NCI-H128 (cell line): ENCODE measurements around the gene GLRA1.
"Not testable (repeated sequence)": the region's sequence is repeated elsewhere in the genome, so short reads cannot be mapped to it uniquely, and the experiment has no call there.

Experiments
- DNase-seq: peaks from one replicate; lab custom pipeline; 2025; ENCODE audit not compliant: unreplicated experiment; lab: John Stamatoyannopoulos, UW

The GLRA1 gene

DNA sequence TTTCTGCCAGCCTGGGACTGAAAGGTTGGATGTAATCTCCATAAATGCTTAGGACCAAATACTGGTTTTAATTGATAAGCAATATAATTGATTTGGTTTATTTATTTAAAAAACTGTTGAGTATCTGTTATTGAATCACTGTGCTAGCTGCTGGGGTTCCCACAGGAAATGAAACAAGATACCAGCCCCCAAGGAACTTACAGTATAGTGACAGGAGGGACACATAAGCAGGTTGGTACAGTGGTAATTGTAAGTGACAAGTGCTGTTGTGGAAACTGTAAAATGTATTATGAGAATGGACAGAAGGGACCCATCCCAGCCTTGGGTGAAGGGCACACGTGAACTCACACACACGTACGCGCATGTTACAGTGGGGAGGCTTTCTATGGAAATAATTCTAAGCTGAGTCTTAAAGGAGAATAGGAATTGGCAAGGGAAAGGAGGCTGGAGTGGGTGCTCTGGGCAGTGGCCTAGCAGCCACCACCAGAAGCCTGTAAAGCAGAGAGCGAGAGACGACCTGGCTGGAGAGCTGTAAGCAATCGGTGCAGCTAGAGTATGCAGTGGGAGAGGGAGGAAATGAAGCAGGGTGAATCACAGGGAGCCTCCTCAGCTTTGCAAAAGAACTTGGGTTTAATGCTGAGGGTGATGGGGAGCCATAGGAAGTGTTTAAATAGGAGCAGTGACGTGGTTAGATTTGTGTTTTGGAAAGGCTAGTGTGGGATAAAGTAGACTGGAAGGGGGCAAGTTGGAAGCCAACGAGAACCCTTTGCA lies 39.3 kb downstream of the GLRA1 start:
- no peak for DNase-seq

DNA sequence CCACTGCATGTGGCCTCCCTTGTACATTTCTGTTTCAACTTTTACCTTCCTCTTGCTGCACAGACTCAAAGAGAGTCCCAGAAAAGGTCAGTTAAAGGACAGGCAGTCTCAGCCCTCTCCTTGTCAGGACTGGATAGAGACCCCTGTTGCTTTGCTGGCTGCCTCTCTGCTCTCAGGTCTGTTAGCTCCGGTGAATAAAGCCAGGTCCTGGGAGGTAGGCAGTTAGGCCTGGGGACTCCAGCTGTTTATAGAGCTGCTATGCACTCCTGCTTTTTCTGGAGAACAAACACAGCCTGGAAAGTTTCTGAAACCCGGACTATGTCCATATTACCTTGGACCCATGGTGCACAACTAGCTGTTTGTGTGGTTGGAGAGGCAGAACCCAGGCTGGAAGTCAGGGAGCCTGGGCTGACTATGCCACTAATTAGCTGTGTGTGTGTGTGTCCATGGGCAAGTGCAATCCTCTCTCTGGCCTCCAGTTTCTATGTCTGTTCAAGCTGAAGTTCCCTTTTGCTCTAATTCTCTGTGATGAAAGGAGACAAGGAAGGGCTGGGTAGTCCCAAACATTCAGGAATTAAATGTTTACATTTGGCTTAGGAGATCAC lies 42.9 kb downstream of the GLRA1 start:
- DNase-seq: no peak

DNA sequence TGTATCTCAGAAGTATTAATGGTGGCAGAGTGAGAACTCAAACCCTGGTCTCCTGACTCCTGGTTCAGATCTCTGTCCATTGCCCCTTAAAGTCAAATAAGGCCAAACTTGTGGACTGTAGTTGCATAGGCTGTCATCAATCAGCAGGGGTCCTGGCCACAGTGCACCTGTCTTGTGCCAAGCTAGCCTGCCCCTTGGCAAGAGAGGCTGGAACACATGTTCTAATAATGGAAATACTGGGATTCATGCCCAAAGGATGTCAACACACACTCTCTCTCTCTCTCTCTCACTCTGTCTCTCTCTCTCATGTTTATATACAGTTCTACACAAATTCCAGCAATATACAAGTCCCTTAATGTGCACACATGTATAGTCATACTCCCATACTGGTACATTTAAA lies 44.3 kb downstream of the GLRA1 start:
- no peak for DNase-seq

DNA sequence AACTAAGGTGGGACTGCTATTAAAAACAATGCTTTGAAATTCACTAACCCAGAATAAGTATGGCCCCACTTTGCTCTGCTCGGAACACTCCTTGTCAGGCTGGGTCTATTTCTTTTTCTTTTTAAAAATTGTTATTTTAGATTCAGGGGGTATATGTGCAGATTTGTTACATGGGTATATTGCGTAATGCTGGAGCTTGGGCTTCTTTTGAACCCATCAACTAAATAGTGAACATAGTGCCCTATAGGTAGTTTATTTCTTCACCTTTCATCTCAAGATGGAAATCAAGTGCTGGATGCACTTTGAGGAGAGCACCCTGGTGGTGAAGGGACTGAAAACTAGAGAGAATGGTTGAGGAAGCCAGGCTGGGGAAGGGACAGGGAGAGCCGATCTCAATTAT lies 51.0 kb downstream of the GLRA1 start:
- no peak for DNase-seq

DNA sequence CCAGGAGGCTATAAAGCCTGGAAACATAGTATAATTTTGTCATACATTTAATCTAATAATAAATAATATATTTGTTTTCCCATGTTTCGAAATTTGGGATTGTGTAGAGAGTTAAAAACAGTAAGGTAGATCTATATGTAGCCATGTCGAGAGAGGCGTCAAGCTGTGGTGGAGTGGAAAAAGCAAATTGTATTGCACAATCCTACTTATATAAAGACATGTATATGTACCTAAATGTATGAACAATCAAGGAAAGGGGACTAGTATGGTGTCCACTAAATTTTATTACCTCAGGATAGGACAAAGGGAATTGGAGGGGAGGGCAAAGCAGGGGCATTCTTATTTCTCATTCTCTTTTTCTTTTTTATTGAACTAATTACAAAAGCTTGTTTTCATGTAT lies 52.0 kb downstream of the GLRA1 start:
- DNase-seq: no peak

DNA sequence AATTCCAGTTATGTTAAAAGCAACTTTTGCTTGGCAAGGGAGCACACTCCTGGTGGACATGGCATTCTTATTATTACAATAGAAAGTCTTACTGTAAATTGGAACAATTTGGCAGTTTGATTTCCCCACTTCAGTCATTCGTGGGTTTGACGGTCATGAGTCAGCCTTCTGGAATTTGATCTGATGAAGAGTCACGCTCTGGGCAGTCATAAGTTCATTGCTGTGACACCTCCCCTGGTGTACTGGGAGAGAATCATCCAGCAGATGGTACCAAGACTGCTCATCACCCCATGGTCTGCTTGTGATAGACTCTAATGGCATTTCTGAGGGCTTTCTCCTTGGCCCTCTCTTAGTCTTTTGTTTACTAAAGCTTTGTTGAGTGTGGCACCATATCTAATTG lies 53.8 kb downstream of the GLRA1 start:
- DNase-seq: no peak

DNA sequence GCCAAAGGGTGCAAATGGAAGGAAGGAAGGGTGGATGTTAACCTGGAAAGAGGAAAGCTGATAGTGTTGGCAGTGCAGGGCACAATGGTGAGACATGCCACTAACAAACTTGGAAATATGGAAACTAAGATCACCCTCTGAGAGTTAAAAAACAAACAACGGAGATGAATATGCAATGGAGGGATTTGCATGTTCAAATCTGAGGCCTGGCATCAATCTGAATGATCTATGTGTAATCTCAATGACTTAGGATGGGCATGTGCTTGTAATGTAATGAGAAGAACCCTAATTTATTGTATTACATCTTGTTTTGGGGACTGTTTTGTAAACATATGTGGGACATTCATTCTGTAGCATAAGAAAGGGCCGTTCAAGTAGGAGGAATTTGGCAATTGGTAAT lies 54.4 kb downstream of the GLRA1 start:
- DNase-seq: no peak

DNA sequence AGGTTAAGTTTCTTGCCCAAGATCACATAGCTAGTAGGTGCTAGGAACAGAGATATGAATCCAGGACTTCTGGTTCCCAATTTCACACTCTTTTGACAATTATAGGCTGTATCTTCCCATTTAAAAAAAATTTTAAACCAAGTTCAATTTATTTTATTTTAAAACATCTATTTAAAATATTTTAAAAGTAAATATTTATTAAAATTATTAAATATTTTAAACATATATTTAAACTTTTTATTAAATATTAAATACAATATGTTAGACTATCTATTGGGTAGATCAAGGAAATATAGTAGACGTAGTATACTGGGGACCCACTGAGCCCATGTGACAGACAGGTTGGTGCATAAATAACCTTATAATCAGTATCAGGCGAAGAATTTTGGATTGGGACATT lies 54.8 kb downstream of the GLRA1 start:
- DNase-seq: no peak

DNA sequence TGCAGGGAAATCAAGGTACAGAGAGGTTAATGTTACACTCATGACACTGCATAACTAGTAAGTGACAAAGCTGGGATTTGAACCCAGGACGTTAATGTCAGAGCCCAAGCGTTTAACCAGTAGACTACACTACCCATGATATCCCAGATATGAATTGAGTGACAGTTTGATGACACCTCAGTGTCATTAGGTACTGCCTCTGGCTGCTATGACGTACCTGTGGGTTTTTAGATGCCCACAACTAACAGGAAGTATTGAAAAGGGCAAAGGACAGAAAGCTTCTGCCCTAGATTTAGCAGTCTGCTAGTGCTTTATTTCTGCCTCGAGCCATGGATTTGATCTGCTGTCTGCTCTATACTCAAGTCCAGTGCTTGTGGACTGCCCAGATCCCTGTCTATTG lies 56.2 kb downstream of the GLRA1 start:
- DNase-seq: no peak

DNA sequence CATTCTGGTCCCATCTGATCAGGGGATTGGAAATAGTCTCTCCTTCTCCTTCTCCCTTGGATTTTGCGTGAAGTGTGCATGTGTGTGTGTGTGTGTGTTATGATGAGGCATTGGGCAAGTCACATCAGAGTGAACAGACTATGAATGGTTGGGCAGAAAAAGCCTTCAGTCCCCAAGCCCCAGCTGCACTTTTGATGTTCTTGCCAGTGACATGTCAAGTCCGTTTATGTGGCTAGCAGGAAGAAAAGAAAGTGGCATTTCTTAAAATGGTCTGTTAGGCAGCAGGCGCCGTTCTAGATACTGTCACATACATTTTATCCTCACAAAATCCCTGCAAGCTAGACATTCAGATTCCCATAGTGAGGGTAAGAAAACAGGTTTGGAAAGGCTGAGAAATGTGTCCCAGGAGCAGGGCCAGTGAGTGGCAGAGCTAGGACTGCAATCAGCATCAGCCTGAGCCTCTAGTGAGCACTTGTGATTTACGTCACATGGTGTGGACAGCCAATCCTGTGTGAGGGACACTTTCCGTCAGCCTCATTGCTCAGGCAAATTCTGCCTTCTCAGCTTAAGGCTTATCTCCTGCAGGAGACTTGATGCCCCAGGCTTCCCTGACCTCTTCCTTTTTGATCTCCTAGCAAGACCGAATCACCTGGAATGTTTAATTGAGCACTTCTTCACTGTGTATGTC lies 60.4 kb downstream of the GLRA1 start:
- no peak for DNase-seq

DNA sequence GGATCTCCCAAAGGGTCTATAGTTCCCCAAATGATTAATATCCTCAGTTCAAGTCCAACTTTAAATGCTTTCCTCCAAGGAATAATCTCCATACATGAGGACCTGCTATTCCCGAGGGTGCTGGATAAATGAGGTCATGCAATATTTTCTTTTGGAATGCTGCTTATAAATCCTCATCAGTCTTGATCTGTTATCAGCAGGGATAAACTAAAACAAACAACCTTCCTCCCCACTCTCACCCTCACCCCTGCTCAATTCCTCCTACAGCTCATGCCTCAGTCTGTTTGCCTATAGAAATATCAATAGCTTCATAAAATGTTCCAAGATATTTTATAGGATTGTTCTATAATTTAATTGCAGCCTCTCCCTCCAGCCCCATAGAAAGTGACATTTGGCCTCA lies 61.1 kb downstream of the GLRA1 start:
- DNase-seq: no peak

DNA sequence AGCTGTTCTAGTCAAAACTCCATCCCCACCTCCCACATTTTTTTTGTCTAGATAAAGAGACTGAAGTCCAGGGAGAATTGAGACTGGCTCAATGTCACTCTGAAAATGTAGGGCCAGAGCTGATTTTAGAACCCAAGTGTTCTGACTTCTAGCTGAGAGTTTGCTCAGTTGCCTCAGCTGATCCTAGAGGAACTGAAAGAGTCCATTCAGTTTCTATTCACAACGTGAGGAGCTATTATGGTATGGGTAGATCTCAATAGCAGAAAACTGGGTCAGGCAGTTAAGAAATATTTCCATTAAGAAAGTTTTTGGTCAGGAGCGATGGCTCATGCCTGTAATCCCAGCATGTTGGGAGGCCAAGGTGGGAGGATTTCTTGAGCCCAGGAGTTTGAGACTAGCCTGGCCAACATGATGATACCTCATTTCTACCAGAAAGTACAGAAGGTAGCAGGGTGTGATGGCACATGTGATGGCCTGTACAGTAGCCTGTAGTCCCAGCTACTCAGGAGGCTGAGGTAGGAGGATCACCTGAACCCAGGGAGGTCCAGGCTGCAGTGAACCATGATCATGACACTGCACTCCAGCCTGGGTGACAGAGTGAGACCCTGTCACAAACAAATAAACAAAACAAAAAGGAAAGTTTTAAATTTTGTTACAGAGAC lies 61.7 kb downstream of the GLRA1 start:
- DNase-seq: no peak

DNA sequence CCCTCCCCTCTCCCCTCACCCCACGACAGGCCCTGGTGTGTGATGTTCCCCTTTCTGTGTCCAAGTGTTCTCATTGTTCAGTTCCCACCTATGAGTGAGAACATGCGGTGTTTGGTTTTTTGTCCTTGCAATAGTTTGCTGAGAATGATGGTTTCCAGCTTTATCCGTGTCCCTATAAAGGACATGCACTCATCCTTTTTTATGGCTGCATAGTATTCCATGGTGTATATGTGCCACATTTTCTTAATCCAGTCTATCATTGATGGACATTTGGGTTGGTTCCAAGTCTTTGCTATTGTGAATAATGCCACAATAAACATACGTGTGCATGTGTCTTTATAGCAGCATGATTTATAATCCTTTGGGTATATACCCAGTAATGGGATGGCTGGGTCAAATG lies 63.8 kb downstream of the GLRA1 start:
- DNase-seq: not testable (repeated sequence)

DNA sequence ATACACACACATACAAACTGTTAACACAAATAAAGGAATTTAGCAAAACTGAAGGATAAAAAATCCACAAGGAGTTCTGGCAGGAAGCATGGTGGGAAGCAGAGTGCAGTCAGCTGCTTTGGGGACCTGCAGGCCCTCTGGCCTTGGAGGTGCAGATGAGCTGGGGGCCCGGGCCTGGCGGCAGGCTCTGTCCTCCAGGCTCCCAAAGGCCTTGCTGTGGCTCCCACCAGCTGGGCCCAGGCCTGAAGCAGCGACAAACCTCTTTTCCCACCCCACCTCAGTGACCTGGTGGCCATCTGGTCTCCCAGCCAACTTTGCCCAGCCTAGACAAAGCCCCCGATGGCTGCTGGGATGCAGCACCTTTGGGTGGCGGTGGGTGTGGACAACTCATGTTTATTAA lies 67.8 kb downstream of the GLRA1 start:
- DNase-seq: no peak

DNA sequence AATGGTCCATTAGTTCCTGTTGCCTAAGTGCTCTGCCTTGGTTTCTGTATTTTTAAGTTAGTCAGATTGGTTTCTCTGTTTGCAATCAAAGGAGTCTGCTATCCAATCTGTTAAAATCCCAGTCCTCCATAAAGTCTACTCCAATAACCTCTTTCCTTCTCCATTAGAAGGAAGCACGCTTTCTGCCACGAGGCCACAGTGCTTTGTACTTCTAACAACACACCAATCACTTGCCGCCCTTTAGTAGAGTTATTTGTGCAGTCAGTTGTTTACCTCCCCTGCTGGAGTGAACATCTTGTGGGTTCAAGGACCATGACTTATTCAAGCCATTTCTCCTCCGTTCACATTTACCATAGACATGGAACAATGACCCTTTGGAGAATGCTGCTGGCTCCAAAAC lies 69.0 kb downstream of the GLRA1 start:
- no peak for DNase-seq

DNA sequence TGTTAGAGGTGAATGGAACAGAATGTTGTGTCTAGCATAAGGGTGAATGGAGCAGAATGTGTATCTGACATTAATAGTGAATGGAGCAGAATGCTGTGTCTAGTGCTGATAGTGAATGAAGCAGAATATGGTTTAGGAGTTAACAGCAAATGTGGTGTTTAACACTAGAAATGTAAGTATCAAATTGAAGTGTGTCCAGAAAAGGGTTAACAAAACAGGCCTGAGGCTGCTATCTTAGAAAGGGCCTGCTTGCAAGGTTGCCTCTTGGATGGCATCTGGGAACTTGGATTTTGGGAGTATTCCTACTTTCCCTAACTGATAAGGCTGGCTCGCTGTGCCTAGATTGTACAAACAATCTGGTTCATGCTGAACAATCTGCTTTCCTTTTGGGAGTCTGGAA lies 76.8 kb downstream of the GLRA1 start:
- no peak for DNase-seq

DNA sequence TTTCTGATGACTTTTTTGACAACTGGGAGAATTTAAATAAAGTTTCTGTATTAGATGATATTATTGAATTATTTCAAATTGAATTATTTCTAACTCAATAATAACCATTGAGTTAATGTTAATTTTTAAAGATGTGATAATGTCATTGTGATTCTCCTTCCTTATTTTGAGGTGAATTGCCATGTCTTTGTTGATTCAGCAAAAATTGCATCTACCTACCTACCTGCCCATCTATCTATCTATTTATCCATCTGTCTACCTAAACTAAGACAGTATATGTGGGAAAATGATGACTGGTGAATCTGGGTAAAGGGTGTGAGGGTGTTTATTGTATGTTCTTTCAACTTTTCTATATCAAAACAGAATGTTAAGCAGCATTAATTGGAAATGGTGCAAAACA lies 77.9 kb downstream of the GLRA1 start:
- no peak for DNase-seq

DNA sequence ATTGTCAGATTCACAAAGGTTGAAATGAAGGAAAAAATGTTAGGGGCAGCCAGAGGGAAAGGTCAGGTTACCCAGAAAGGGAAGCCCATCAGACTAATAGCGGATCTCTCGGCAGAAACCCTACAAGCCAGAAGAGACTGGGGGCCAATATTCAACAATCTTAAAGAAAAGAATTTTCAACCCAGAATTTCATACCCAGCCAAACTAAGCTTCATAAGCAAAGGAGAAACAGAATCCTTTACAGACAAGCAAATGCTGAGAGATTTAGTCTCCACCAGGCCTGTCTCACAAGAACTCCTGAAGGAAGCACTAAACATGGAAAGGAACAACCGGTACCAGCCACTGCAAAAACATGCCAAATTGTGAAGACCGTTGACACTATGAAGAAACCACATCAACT lies 91.8 kb downstream of the GLRA1 start:
- DNase-seq: not testable (repeated sequence)

DNA sequence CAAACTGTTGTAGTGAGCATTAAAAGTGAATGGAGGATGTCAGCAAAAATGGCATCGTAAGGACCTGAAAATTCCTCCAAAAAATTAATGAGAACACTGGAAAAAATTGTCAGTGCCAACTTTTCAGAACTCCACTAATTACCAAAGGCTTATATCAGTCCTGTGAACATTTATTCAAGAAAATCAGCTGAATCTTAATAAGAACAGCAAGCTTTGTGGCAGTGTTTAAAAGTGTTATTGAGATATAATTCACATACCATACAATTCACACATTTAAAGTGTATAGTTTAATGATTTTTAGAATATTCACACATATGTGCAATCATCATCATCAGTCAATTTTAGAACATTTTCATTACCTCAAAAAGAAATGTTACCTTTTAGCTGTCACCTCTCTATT lies 95.3 kb downstream of the GLRA1 start:
- no peak for DNase-seq

DNA sequence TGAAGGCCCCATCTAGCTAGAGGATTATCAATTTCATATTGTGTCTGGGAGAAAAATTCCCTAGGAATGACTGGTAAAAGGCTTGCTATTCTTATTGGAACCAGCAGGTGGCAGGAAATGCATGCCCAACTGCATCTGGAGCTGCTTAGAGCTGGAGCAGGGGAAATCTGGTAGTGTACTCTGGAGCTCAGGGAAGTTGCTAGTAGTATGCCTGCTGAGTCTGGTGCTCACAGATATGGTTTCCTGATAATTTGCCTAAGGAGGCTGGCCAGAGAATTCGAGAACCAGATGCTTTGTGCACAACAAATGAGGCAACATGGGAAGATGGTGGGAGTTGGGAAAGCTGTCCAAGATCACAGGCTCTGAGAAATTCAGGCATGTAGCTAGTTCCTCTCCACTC lies 99.2 kb downstream of the GLRA1 start:
- no peak for DNase-seq

DNA sequence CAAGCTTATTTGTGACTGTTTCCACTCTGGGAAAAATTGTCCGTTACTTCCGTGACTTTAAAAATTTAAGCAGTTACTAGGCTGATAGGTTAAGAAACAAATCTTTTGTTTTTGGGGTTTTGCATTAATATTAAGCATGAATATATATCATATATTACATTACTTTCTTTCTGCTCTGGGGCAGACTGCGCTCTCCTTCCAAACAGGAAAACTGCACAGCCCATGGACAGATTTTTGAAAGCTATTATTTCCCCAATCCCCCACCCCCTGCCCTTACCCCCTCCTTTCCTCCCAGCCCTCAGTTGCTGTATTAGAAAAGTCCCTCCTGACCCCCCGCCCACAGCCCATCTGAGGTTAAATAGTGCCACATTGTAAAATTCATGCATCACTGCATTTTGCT lies 102.5 kb downstream of the GLRA1 start:
- no peak for DNase-seq

DNA sequence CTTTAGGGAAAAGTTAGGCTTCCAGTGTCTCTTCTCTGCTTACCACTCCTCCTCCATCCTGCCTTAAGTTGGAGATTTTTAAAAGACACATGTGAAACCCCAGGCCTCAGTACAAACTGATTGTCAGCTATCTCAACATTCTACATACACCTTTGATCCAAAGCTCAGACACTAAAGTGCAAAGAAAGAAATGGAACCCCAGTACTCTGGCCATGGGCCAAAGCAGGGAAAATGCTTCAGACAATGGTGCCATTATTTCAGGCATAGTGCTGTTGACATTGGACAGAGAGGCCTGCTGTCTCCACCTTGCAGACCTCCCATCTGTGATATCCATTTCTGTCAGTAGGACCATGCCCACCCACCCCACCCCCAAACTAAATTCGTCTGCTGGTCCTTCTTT lies 103.7 kb downstream of the GLRA1 start:
- DNase-seq: no peak
